GM12874 (cell line): ENCODE data around the gene ZSCAN5C.

Experiments used
- TF ChIP-seq, protein P1 (sequence below): IDR thresholded peaks from 2 replicates; pipeline ENCODE4 v1.5.1; 2011; ENCODE audit warnings: low read depth, mild to moderate bottlenecking, control low read depth, low read length, moderate library complexity; ENCODE audit not compliant: insufficient read depth

Gene ZSCAN5C

GRCh38 chr19:56221851-56222250 is 19.8 kb downstream of the ZSCAN5C start:
- TF ChIP-seq, protein P1, sequence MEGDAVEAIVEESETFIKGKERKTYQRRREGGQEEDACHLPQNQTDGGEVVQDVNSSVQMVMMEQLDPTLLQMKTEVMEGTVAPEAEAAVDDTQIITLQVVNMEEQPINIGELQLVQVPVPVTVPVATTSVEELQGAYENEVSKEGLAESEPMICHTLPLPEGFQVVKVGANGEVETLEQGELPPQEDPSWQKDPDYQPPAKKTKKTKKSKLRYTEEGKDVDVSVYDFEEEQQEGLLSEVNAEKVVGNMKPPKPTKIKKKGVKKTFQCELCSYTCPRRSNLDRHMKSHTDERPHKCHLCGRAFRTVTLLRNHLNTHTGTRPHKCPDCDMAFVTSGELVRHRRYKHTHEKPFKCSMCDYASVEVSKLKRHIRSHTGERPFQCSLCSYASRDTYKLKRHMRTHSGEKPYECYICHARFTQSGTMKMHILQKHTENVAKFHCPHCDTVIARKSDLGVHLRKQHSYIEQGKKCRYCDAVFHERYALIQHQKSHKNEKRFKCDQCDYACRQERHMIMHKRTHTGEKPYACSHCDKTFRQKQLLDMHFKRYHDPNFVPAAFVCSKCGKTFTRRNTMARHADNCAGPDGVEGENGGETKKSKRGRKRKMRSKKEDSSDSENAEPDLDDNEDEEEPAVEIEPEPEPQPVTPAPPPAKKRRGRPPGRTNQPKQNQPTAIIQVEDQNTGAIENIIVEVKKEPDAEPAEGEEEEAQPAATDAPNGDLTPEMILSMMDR, result no peak

DNA sequence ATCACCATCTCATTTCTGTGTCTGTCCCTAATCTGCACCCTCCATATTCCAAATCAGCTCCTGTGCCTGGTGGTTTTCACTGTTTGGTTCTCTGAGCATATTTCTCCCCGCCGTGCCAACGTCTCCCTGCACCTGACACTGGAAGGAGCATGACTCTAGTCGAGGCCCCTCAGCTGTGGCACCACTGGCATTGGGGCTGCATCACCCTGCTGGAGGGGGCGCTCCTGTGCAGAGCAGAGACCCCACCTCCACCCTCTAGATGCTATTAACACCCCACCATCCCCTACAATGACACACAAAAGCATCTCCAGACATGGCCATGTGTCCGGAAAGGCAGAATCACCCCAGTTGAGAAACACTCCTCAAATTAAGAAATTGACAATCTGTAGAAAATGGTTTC is 20.8 kb downstream of the ZSCAN5C start:
- TF ChIP-seq, protein P1, result no peak

- TF ChIP-seq, protein P1, result no peak
Observed at GRCh38 chr19:56223481-56223880, 21.4 kb downstream of the ZSCAN5C start.

DNA sequence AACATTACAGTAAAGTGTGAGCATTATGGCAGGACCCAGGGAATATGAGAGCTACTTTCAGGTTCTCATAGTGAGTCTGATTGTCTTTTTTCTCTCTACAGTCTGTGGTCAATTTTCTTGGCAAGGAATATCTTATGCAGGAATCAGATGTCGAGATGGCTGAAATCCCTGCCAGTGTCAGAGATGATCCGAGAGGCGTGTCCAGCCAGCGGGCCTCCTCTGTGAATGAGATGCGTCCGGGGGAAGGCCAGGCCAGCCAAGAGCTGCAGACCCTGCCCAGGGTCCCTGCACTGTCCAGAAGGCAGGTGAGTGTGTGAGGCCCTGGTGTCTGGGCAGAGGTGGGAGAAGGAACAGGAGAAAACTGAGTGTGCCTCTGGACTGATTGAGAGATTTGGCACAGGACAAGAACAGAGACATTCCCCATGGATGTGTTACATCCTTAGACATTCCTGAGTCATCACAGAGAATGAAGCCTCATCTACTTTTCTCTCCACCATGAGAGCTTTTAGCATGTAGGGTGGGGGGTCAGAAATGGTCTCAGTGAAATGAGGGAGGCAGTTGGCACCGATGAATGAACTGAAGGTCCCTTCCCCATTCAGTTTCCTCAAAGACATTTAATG is 43.2 kb downstream of the ZSCAN5C start:
- TF ChIP-seq, protein P1, result no peak

DNA sequence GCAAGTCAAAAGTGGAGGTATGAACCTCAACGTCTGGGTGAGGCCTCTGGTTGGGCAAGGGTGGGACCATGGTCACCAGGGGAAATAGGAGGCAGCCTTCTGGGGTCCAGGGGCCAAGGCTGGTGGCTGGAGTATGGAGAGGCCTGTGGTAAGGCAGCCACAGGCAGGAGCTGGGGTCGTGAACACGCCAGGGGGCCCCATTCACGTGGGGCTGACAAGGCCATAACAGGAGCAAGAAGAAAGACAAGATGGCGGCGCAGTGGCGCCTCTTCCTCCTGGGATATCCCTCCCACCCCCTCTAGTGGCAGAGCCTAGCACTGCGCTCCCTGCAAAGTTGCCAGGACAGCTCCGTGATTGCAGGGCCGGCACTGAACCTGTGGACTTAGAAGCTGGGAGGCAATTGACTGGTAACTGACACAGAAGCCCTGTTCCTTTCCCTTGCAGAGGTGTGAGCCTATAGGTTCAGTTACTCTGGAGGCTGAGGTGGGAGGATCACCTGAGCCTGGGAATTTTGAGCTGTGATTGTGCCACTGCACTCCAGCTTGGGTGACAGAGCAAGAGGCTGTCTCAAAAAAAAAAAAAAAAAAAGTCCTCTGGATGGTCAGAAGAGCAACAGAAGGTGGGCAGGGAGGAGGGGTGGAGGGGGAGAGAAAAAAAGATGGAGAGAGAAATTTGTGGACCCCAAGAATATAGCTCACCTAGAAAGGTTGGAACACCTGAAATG is 50.8 kb downstream of the ZSCAN5C start:
- TF ChIP-seq, protein P1, result peak; percentile 96

DNA sequence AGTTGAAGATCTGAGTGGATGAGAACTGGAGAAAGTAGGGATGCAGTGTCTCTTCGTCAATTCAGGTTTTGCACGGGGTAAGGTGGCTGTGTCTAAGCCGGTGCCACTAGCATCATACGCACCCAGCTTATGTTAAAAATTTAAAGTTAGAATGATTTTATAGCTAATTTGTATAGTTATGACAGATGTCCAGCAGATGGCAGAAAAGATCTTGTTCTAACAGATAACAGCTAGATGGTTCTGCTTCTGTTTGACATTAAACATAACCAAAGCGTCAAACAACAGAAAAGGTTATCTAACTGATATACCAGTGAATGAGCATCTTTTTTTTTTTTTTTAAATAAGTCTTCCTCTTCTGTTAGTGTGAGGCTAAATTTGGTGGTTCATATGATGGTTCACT is 51.7 kb downstream of the ZSCAN5C start:
- TF ChIP-seq, protein P1, result peak; percentile 6; the same call in 1 of the 2 replicates

DNA sequence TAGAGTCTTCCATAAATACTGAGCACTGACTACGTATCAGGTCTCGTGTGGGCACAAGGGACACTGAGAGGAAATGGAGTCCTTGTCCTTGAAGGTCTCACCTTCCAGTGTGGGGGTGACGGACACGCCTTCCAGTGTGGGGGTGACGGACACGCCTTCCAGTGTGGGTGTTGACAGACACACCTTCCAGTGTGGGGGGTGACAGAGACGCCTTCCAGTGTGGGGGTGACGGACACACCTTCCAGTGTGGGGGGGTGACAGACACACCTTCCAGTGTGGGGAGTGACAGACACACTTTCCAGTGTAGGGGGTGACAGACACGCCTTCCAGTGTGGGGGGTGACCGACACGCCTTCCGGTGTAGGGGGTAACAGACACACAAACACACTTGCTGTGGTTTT is 56.2 kb downstream of the ZSCAN5C start:
- TF ChIP-seq, protein P1, result no peak
